ENCODE results near the gene TBL1X.

The TBL1X gene

GRCh38 chrX:9578083-9578779 lies 113.4 kb downstream of the TBL1X start:
- DNase-seq (ENCODE audit: low read depth in 1 of 2, low spot score in 1 of 2) = no peak

- DNase-seq (ENCODE audit: low read depth in 1 of 2, low spot score in 1 of 2) = no peak
Observed at GRCh38 chrX:9581771-9582385, 117.0 kb downstream of the TBL1X start.

- no peak for DNase-seq (ENCODE audit: low read depth in 1 of 2, low spot score in 1 of 2)
Observed at GRCh38 chrX:9582956-9583355, 118.1 kb downstream of the TBL1X start.

- DNase-seq (ENCODE audit: low read depth in 1 of 2, low spot score in 1 of 2) = no peak
Observed at GRCh38 chrX:9586992-9587392, 122.1 kb downstream of the TBL1X start.

GRCh38 chrX:9587642-9588041 lies 122.8 kb downstream of the TBL1X start:
- no peak for DNase-seq (ENCODE audit: low read depth in 1 of 2, low spot score in 1 of 2)

GRCh38 chrX:9591496-9591895 lies 126.6 kb downstream of the TBL1X start:
- no peak for DNase-seq (ENCODE audit: low read depth in 1 of 2, low spot score in 1 of 2)

- DNase-seq (ENCODE audit: low read depth in 1 of 2, low spot score in 1 of 2) = no peak
Observed at GRCh38 chrX:9593756-9594155, 128.9 kb downstream of the TBL1X start.

- DNase-seq (ENCODE audit: low read depth in 1 of 2, low spot score in 1 of 2) = no peak
Observed at GRCh38 chrX:9595174-9595573, 130.3 kb downstream of the TBL1X start.

GRCh38 chrX:9596837-9597236 lies 132.0 kb downstream of the TBL1X start:
- no peak for DNase-seq (ENCODE audit: low read depth in 1 of 2, low spot score in 1 of 2)

GRCh38 chrX:9597361-9598035 lies 132.6 kb downstream of the TBL1X start:
- no peak for DNase-seq (ENCODE audit: low read depth in 1 of 2, low spot score in 1 of 2)

GRCh38 chrX:9598344-9598743 lies 133.5 kb downstream of the TBL1X start:
- DNase-seq (ENCODE audit: low read depth in 1 of 2, low spot score in 1 of 2) = no peak

- no peak for DNase-seq (ENCODE audit: low read depth in 1 of 2, low spot score in 1 of 2)
Observed at GRCh38 chrX:9604111-9604907, 139.5 kb downstream of the TBL1X start.

- DNase-seq (ENCODE audit: low read depth in 1 of 2, low spot score in 1 of 2) = no peak
Observed at GRCh38 chrX:9604908-9605306, 140.0 kb downstream of the TBL1X start.

- DNase-seq (ENCODE audit: low read depth in 1 of 2, low spot score in 1 of 2) = no peak
Observed at GRCh38 chrX:9605484-9605883, 140.6 kb downstream of the TBL1X start.

GRCh38 chrX:9606971-9607370 lies 142.1 kb downstream of the TBL1X start:
- no peak for DNase-seq (ENCODE audit: low read depth in 1 of 2, low spot score in 1 of 2)

- DNase-seq (ENCODE audit: low read depth in 1 of 2, low spot score in 1 of 2) = no peak
Observed at GRCh38 chrX:9609499-9609898, 144.6 kb downstream of the TBL1X start.

GRCh38 chrX:9609987-9610386 lies 145.1 kb downstream of the TBL1X start:
- DNase-seq (ENCODE audit: low read depth in 1 of 2, low spot score in 1 of 2) = no peak

- DNase-seq (ENCODE audit: low read depth in 1 of 2, low spot score in 1 of 2) = no peak
Observed at GRCh38 chrX:9610771-9611392, 146.0 kb downstream of the TBL1X start.

- DNase-seq (ENCODE audit: low read depth in 1 of 2, low spot score in 1 of 2) = no peak
Observed at GRCh38 chrX:9611436-9612145, 146.7 kb downstream of the TBL1X start.

- no peak for DNase-seq (ENCODE audit: low read depth in 1 of 2, low spot score in 1 of 2)
Observed at GRCh38 chrX:9612146-9612505, 147.3 kb downstream of the TBL1X start.

GRCh38 chrX:9614016-9614415 lies 149.2 kb downstream of the TBL1X start:
- no peak for DNase-seq (ENCODE audit: low read depth in 1 of 2, low spot score in 1 of 2)

Measured in stimulated activated CD4-positive, alpha-beta T cell treated with anti-CD3 and anti-CD28 coated beads, Interleukin-15, amount 100 ng/mL, for 1 hour (primary cell).